Measurements from ENCODE around the gene GALNT17. TPM values are rescaled to one million over a fixed set of nuclear protein-coding genes. Genes with fewer than 3 reads are reported as not detected.

The GALNT17 gene
- total RNA-seq, 2 donors from 2014 or later = 46.7 to 58.1 TPM

DNA sequence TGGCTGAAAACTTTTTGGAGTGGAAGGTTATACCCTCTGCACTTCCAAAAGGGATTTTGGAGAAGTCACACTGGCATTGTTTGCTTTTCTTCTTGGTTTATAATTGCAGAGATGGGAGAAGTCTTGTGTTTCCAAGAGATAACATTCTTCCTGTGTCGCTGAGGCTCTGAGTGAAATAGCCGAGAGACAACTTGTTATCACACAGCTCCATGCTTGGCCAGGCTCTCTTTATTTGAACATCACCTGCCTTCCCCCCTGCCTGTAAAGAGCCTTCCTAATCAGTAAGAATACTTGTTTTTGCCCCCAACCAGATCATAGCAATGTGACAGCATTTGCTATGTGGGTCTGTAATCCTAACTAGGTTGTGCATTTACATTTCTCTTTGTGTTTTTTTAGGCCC lies 270.7 kb downstream of the GALNT17 start:
- Histone ChIP-seq H3K9me3 (no peaks in the 10 kb centered on the region), H3K4me3 (no peak overlapping the region), H3K27ac (no peak overlapping the region), H3K27me3 (replicated peaks; ENCODE audit: insufficient read depth) (no peaks in the 10 kb centered on the region), H3K36me3 (no peaks in the 10 kb centered on the region), H3K4me1 (replicated peaks) (no peaks in the 10 kb centered on the region)
- WGBS = 46% methylated on average over 2 of the region's 2 CpGs
- DNase-seq (ENCODE audit: low spot score) = no peak
- intact Hi-C loops (cut with DNase I) = no loop called here
- TF ChIP-seq POLR2A (IDR thresholded peaks at IDR 0.05) (no peak), POLR2AphosphoS5 (IDR thresholded peaks at IDR 0.05) (no peak)
- TF ChIP-seq, protein P1, sequence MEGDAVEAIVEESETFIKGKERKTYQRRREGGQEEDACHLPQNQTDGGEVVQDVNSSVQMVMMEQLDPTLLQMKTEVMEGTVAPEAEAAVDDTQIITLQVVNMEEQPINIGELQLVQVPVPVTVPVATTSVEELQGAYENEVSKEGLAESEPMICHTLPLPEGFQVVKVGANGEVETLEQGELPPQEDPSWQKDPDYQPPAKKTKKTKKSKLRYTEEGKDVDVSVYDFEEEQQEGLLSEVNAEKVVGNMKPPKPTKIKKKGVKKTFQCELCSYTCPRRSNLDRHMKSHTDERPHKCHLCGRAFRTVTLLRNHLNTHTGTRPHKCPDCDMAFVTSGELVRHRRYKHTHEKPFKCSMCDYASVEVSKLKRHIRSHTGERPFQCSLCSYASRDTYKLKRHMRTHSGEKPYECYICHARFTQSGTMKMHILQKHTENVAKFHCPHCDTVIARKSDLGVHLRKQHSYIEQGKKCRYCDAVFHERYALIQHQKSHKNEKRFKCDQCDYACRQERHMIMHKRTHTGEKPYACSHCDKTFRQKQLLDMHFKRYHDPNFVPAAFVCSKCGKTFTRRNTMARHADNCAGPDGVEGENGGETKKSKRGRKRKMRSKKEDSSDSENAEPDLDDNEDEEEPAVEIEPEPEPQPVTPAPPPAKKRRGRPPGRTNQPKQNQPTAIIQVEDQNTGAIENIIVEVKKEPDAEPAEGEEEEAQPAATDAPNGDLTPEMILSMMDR (IDR thresholded peaks at IDR 0.05) = no peak

DNA sequence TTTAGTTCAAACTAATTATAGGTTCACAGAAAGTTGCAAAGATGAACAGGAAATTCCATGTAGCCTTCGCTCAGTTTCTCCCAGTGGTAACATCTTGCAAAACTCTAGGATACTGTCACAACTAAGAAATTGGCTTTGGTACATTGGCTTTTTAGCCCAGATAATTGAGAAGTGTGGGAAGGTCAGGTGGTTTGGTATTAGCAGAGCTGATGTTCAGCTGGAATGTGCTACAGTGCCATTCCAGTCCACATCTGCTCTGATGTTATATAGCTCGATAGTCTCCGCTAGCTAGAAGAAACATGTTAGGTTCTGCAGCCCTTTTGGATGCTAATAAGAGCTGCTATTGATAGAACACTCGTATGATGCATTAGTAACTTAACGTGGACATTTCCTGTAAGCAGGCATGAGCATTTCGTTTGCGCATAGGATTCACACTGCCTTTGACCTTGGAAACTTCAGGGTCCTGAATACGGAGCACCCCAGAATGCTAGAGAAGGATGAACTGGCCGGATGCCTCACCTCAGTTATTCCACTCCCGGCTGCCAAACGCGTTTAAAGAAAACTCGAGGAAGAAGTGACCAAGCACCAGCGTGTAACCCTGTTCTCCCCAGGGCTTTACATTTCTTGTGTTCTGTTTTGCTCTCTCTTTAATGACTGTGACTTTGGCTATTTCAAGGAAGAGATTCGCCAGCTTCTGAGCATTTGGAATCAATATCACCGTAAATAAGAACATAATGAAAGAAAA lies 271.4 kb downstream of the GALNT17 start:
- no peak for DNase-seq (ENCODE audit: low spot score)

DNA sequence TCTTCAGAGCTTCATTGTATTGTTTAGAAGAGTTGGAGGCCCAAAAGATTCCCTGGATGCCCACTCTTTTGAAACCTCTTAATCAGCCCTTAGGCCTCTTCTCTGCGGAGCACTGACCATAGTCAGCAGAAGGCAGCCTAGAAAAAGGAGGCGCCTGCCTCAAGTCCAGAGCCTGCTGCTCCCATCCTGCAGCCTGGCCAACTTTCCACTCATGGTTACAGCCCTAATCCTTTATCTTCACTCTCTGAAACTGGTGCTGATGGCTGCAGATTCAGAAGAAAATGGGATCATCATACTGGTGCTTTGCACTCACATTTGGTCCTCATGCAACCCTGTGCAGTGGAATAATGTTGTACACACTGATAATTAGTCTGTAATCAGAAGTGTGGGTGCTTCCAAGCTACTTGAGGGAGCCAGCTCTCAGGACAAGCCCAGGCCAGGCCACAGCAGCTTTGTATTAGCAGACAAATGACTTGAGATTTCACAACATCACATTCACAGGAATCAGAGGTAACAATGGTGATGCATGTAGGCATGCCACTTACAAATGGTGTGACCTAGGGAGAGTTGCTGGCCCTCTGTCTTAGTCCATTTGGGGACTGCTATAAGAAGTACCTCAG lies 272.9 kb downstream of the GALNT17 start:
- Histone ChIP-seq H3K27me3 (replicated peaks; ENCODE audit: insufficient read depth) (no peaks in the 10 kb centered on the region), H3K4me3 (no peak overlapping the region), H3K36me3 (no peaks in the 10 kb centered on the region), H3K9me3 (no peaks in the 10 kb centered on the region), H3K27ac (no peak overlapping the region), H3K4me1 (replicated peaks) (no peaks in the 10 kb centered on the region)
- DNase-seq (ENCODE audit: low spot score) = no peak
- intact Hi-C loops (cut with DNase I) = no loop called here
- TF ChIP-seq, protein P1 (IDR thresholded peaks at IDR 0.05) = no peak
- TF ChIP-seq POLR2A (IDR thresholded peaks at IDR 0.05) = no peak
- no peak for TF ChIP-seq POLR2AphosphoS5 (IDR thresholded peaks at IDR 0.05)
- 94% methylated on average over 2 of the region's 2 CpGs for WGBS

More for the DNA sequence above, 271.4 kb downstream of the GALNT17 start:
- H3K27me3 ChIP-seq (replicated peaks; ENCODE audit: insufficient read depth) = no peaks in the 10 kb centered on the region
- H3K9me3 ChIP-seq = no peaks in the 10 kb centered on the region
- 65% methylated on average over 16 of the region's 16 CpGs for WGBS
- TF ChIP-seq POLR2AphosphoS5 (IDR thresholded peaks at IDR 0.05) = no peak
- TF ChIP-seq POLR2A (IDR thresholded peaks at IDR 0.05) = no peak
- TF ChIP-seq, protein P1 (IDR thresholded peaks at IDR 0.05) = no peak
- no peaks in the 10 kb centered on the region for H3K36me3 ChIP-seq
- no peak overlapping the region for H3K4me3 ChIP-seq
- no peaks in the 10 kb centered on the region for H3K4me1 ChIP-seq (replicated peaks)
- no peak overlapping the region for H3K27ac ChIP-seq
- intact Hi-C loops (cut with DNase I) = no loop called here

DNA sequence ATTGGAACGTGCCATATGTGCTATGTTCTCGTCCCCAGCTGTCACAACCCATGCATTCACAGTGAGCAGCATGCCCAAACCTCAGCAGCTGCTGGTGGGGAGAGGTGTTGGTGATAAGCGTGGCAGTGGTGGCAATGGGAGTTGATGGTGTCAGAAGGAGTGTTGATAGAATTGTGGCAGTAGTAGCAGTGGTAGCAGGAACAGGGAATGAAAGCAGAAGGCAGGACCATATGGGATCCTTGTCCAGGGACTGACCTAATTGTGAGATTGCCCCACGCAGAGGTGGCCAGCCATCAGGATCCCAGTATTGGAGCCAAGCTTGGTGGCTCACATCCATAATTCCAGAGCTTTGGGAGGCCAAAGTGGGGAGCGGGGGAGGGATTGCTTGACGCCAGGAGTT lies 276.3 kb downstream of the GALNT17 start:
- H3K4me1 ChIP-seq (replicated peaks) = no peaks in the 10 kb centered on the region
- no peaks in the 10 kb centered on the region for H3K36me3 ChIP-seq
- H3K4me3 ChIP-seq = no peak overlapping the region
- WGBS = 79% methylated on average over 6 of the region's 6 CpGs
- H3K9me3 ChIP-seq = no peaks in the 10 kb centered on the region
- intact Hi-C loops (cut with DNase I) = no loop called here
- no peak for DNase-seq (ENCODE audit: low spot score)
- H3K27ac ChIP-seq = no peak overlapping the region
- TF ChIP-seq, protein P1 (IDR thresholded peaks at IDR 0.05) = no peak
- TF ChIP-seq POLR2AphosphoS5 (IDR thresholded peaks at IDR 0.05) = no peak
- TF ChIP-seq POLR2A (IDR thresholded peaks at IDR 0.05) = no peak
- H3K27me3 ChIP-seq (replicated peaks; ENCODE audit: insufficient read depth) = no peaks in the 10 kb centered on the region

Measured in prostate gland (tissue), 2 donors.